Kidney (tissue), 14 donors: ENCODE measurements around the gene KCNT1. TPM values are rescaled to one million over a fixed set of nuclear protein-coding genes. Genes with fewer than 3 reads are reported as not detected.

ENCODE experiments used
- DNase-seq, 5 donors: peaks; one replicate each; pipeline ENCODE4 v3.0.0-alpha.2; 2013 to 2020
- FAIRE-seq: peaks from 2 replicates; lab custom pipeline; 2012; peaks lifted over from hg19 to GRCh38; lab: Jason Lieb, UNC
- H3K27ac ChIP-seq, 2 donors: one replicate each; pipeline ENCODE4 v1.7.0; 2013; ENCODE audit warnings: low read depth in 2 of 2, low read length in 2 of 2, inconsistent platforms in 1 of 2
- H3K27me3 ChIP-seq: one replicate; pipeline ENCODE4 v1.7.1; 2013; ENCODE audit warnings: low read length, inconsistent platforms; ENCODE audit not compliant: control insufficient read depth, insufficient read depth
- H3K36me3 ChIP-seq, 3 donors: one replicate each; pipeline versions ENCODE4 v1.7.0 to v1.7.1; 2013; ENCODE audit warnings: low read length in 3 of 3, control low read depth in 1 of 3, inconsistent platforms in 1 of 3; ENCODE audit not compliant: insufficient read depth in 3 of 3, control insufficient read depth in 2 of 3
- H3K4me1 ChIP-seq, 3 donors: one replicate each; pipeline versions ENCODE4 v1.7.0 to v1.7.1; 2013; ENCODE audit warnings: low read length in 3 of 3, inconsistent platforms in 1 of 3, low read depth in 1 of 3; ENCODE audit not compliant: control insufficient read depth in 2 of 3, insufficient read depth in 2 of 3
- H3K4me3 ChIP-seq, 3 donors: one replicate each; pipeline versions ENCODE4 v1.7.0 to v1.8.1; 2013; ENCODE audit warnings: low read length in 3 of 3, control low read depth in 1 of 3, inconsistent platforms in 1 of 3
- H3K9ac ChIP-seq, 3 donors: one replicate each; pipeline versions ENCODE4 v1.7.0 to v1.7.1; 2013; ENCODE audit warnings: low read length in 3 of 3, control low read depth in 1 of 3, inconsistent platforms in 1 of 3
- H3K9me3 ChIP-seq, 3 donors: one replicate each; pipeline versions ENCODE4 v1.7.0 to v1.7.1; 2013; ENCODE audit warnings: low read length in 3 of 3, control low read depth in 1 of 3, inconsistent platforms in 1 of 3; ENCODE audit not compliant: control insufficient read depth in 2 of 3, insufficient read depth in 1 of 3
- CTCF ChIP-seq: IDR thresholded peaks from 3 replicates; pipeline ENCODE4 v1.5.1; 2012; ENCODE audit warnings: mild to moderate bottlenecking, moderate library complexity, borderline replicate concordance; ENCODE audit not compliant: insufficient read depth; ENCODE audit errors: extremely low read depth
- intact Hi-C: fragments of 100-400 bp; cut with DNase I; formaldehyde crosslinking; loops from one replicate; pipeline ENCODE4 v1.11.1; 2022
- polyA plus RNA-seq: library from polyadenylated mRNA; stranded (reverse); fragments of 350-450 nt; fragmentation: Illumina TruSeq; extraction: RNeasy Lipid Tissue Mini Kit (QIAGEN cat#74804); gene quantifications from one replicate; pipeline ENCODE4 v1.2.3, GENCODE V29; 2014; ENCODE audit warnings: low read depth, low replicate concordance; ENCODE audit not compliant: insufficient read depth
- total RNA-seq: library from RNA; stranded (reverse); fragmentation: NEBNext Ultra II Directional; extraction: Animal tissue kit (Norgen Biotek cat#: 25700); gene quantifications from one replicate; pipeline ENCODE4 v1.2.1, GENCODE V29; 2021
- donor health status: control.
- donor health status: control.
- donor health status: control.
- donor health status: control.
- donor health status: control.
- donor health status: DM: yes; HTN: yes; CAD: no.
- donor health status: Normal renal cell carcinoma (clear cell type).

Gene KCNT1
- total and polyA plus RNA-seq, 2 donors from 2014 or later = 0.15 TPM; not detected in 1

GRCh38 chr9:135785013-135785575 is 83.1 kb downstream of the KCNT1 start:
- intact Hi-C loops = no loop called here
- Histone ChIP-seq H3K9me3 (no peaks in the 10 kb centered on the region), H3K36me3 (no peaks in the 10 kb centered on the region), H3K9ac (no peak overlapping the region), H3K4me3 (no peak overlapping the region), H3K4me1 (no peaks in the 10 kb centered on the region), H3K27me3 (no peaks in the 10 kb centered on the region), H3K27ac (no peak overlapping the region)
- FAIRE-seq (no peak), DNase-seq (no peak)
- TF ChIP-seq CTCF = no peak

- no peak for TF ChIP-seq CTCF
- no peaks in the 10 kb centered on the region for H3K27me3 ChIP-seq
- DNase-seq = no peak
- intact Hi-C loops = no loop called here
- H3K4me3 ChIP-seq = no peak overlapping the region
- no peaks in the 10 kb centered on the region for H3K36me3 ChIP-seq
- H3K27ac ChIP-seq = no peak overlapping the region
- no peaks in the 10 kb centered on the region for H3K9me3 ChIP-seq
- FAIRE-seq = no peak
- no peak overlapping the region for H3K9ac ChIP-seq
- H3K4me1 ChIP-seq = no peaks in the 10 kb centered on the region
These were observed 84.2 kb downstream of the KCNT1 start for GRCh38 chr9:135786146-135786690.

DNA sequence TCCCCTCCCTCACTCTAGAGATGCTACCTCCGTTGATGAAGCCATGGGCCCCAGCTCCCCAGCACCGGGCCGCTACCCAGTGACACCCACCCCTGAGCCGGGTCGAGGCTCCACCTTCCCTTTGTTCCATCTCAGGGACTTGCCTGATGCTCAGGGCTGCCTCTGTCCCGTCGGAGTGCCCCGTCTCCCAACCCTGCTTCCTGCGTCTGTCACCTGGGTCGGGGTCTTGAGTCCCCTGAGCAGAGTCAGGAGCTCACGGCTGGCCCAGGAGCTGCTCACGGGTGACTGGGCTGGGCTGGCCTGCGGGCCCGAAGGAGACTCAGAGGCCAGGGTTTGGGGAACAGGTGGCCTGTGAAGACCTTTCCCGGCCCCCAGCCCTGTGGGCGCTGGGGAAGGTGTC is 85.3 kb downstream of the KCNT1 start:
- no peak overlapping the region for H3K27ac ChIP-seq
- no peak overlapping the region for H3K9ac ChIP-seq
- intact Hi-C loops = no loop called here
- FAIRE-seq (no peak), DNase-seq (no peak)
- no peak for TF ChIP-seq CTCF
- H3K27me3 ChIP-seq = no peaks in the 10 kb centered on the region
- H3K9me3 ChIP-seq = no peaks in the 10 kb centered on the region
- no peaks in the 10 kb centered on the region for H3K36me3 ChIP-seq
- no peaks in the 10 kb centered on the region for H3K4me1 ChIP-seq
- no peak overlapping the region for H3K4me3 ChIP-seq
